Thoracic aorta (tissue), 2 donors: Measurements from ENCODE around the gene JPT2. TPM values are rescaled to one million over a fixed set of nuclear protein-coding genes. Genes with fewer than 3 reads are reported as not detected.

Experiments used
- ATAC-seq: fragments of 150-250 bp; one replicate; pipeline ENCODE4 v1.8.0; 2017; ENCODE audit warnings: low read depth; ENCODE audit not compliant: insufficient number of reproducible peaks, low FRiP score
- DNase-seq: peaks from one replicate; pipeline ENCODE4 v3.0.0-alpha.2; 2020; ENCODE audit warnings: low spot score
- H3K27ac ChIP-seq, 2 donors: fragments of 200-600 bp; sonication (generic); 1 replicate in 1 of 2; 2 replicates in 1 of 2; pipeline ENCODE4 v1.5.1; 2016; ENCODE audit warnings: mild to moderate bottlenecking in 2 of 2, moderate library complexity in 2 of 2
- H3K27me3 ChIP-seq: fragments of 200-600 bp; sonication (generic); replicated peaks from 2 replicates; pipeline ENCODE4 v1.6.0; 2016; ENCODE audit warnings: mild to moderate bottlenecking; ENCODE audit not compliant: insufficient read depth
- H3K36me3 ChIP-seq: fragments of 200-600 bp; sonication (generic); one replicate; pipeline ENCODE4 v1.5.1; 2016
- H3K4me1 ChIP-seq, 2 donors: fragments of 200-600 bp; sonication (generic); 1 replicate in 1 of 2; 2 replicates in 1 of 2; pipeline versions ENCODE4 v1.5.1 to v1.6.0; 2016; ENCODE audit warnings: low read depth in 2 of 2, mild to moderate bottlenecking in 1 of 2; ENCODE audit not compliant: control insufficient read depth in 1 of 2
- H3K4me3 ChIP-seq: fragments of 200-600 bp; sonication (generic); 2 replicates; pipeline ENCODE4 v1.5.1; 2016; ENCODE audit warnings: mild to moderate bottlenecking
- H3K9me3 ChIP-seq: fragments of 200-600 bp; sonication (generic); 2 replicates; pipeline ENCODE4 v1.5.1; 2016
- CTCF ChIP-seq: fragments of 200-600 bp; sonication (generic); IDR thresholded peaks from one replicate; pipeline ENCODE4 v1.5.1; 2019; ENCODE audit warnings: antibody characterized with exemption
- total RNA-seq, 2 donors: library from RNA; depleted of rRNA; stranded (reverse); fragments of >200 nt; gene quantifications; one replicate each; pipeline versions ENCODE4 v1.1.0 to v1.2.3, GENCODE V29; 2016

The JPT2 gene
- total RNA-seq, 2 donors from 2014 or later: 17.1 to 26.1 TPM

- no peak for TF ChIP-seq CTCF
- H3K36me3 ChIP-seq: peaks cover 33% of the 10 kb centered on the region
- no peak overlapping the region for H3K27ac ChIP-seq
- DNase-seq (no peak), ATAC-seq (no peak)
- H3K27me3 ChIP-seq: no peaks in the 10 kb centered on the region
- H3K4me1 ChIP-seq: no peaks in the 10 kb centered on the region
- no peak overlapping the region for H3K4me3 ChIP-seq
- H3K9me3 ChIP-seq: no peaks in the 10 kb centered on the region
Measured at GRCh38 chr16:1651094-1651973, 26.7 kb upstream of the JPT2 start.

GRCh38 chr16:1651974-1652312, 26.1 kb upstream of the JPT2 start:
- no peaks in the 10 kb centered on the region for H3K9me3 ChIP-seq
- no peaks in the 10 kb centered on the region for H3K27me3 ChIP-seq
- H3K4me1 ChIP-seq: no peaks in the 10 kb centered on the region
- ATAC-seq (no peak), DNase-seq (no peak)
- no peak overlapping the region for H3K27ac ChIP-seq
- no peak overlapping the region for H3K4me3 ChIP-seq
- no peak for TF ChIP-seq CTCF
- peaks cover 40% of the 10 kb centered on the region for H3K36me3 ChIP-seq

GRCh38 chr16:1653023-1653422, 25.1 kb upstream of the JPT2 start:
- Histone ChIP-seq H3K27me3 (no peaks in the 10 kb centered on the region), H3K27ac (no peak overlapping the region), H3K36me3 (peaks cover 43% of the 10 kb centered on the region), H3K4me1 (no peaks in the 10 kb centered on the region), H3K9me3 (no peaks in the 10 kb centered on the region), H3K4me3 (no peak overlapping the region)
- no peak for ATAC-seq
- no peak for DNase-seq
- TF ChIP-seq CTCF: no peak

GRCh38 chr16:1654505-1655268, 23.4 kb upstream of the JPT2 start:
- Histone ChIP-seq H3K4me1 (no peaks in the 10 kb centered on the region), H3K4me3 (no peak overlapping the region), H3K27ac (no peak overlapping the region), H3K9me3 (no peaks in the 10 kb centered on the region), H3K27me3 (no peaks in the 10 kb centered on the region), H3K36me3 (peaks cover 54% of the 10 kb centered on the region)
- DNase-seq: no peak
- no peak for ATAC-seq
- TF ChIP-seq CTCF: no peak

GRCh38 chr16:1655269-1655807, 22.7 kb upstream of the JPT2 start:
- no peak for TF ChIP-seq CTCF
- Histone ChIP-seq H3K27me3 (no peaks in the 10 kb centered on the region), H3K4me1 (no peaks in the 10 kb centered on the region), H3K36me3 (peaks cover 57% of the 10 kb centered on the region), H3K27ac (no peak overlapping the region), H3K4me3 (no peak overlapping the region), H3K9me3 (no peaks in the 10 kb centered on the region)
- DNase-seq: no peak
- no peak for ATAC-seq
